Cardiac muscle cell (in vitro differentiated cells and primary cell): ENCODE measurements around the gene SH3BP5. TPM values are rescaled to one million over a fixed set of nuclear protein-coding genes. Genes with fewer than 3 reads are reported as not detected.

Experiments used
- DNase-seq, 2 donors: peaks; one replicate each; pipeline versions ENCODE4 v3.0.0 to v3.0.0-alpha.2; 2010 to 2017; ENCODE audit warnings: low read depth in 1 of 2, low spot score in 1 of 2
- H3K27ac ChIP-seq: fragments of 200-600 bp; sonication (generic); 2 replicates; pipeline ENCODE4 v1.5.1; 2016
- H3K27me3 ChIP-seq: fragments of 200-600 bp; sonication (generic); 2 replicates; pipeline ENCODE4 v1.6.0; 2016; ENCODE audit warnings: control low read depth
- H3K36me3 ChIP-seq: fragments of 200-600 bp; sonication (generic); 2 replicates; pipeline ENCODE4 v1.5.1; 2016; ENCODE audit warnings: control low read depth
- H3K4me1 ChIP-seq: fragments of 200-600 bp; sonication (generic); 2 replicates; pipeline ENCODE4 v1.8.1; 2017; ENCODE audit warnings: low read depth, mild to moderate bottlenecking, mixed run types
- H3K4me3 ChIP-seq: fragments of 200-600 bp; sonication (generic); 2 replicates; pipeline ENCODE4 v1.5.1; 2016; ENCODE audit warnings: mild to moderate bottlenecking
- H3K9me3 ChIP-seq: fragments of 200-600 bp; sonication (generic); 2 replicates; pipeline ENCODE4 v1.5.1; 2017; ENCODE audit warnings: low read depth, mild to moderate bottlenecking, control low read depth
- CTCF ChIP-seq: IDR thresholded peaks from 2 replicates; pipeline ENCODE4 v1.5.1; 2012; ENCODE audit warnings: low read depth, mild to moderate bottlenecking, low read length
- polyA plus RNA-seq: library from polyadenylated mRNA; unstranded; fragments of >200 nt; fragmentation: Nextera tagmentation; extraction: Ambion mirVana; gene quantifications from 2 replicates; pipeline ENCODE4 v1.2.1, GENCODE V29; 2016
- total RNA-seq: library from RNA; depleted of rRNA; stranded (reverse); fragments of >200 nt; gene quantifications from 2 replicates; pipeline ENCODE4 v1.2.3, GENCODE V29; 2016

SH3BP5 gene
- total and polyA plus RNA-seq, 2 experiments from 2014 or later = 10.6 to 18.5 TPM

- Histone ChIP-seq H3K27ac (no peak overlapping the region), H3K4me3 (no peak overlapping the region), H3K9me3 (no peaks in the 10 kb centered on the region), H3K4me1 (no peaks in the 10 kb centered on the region), H3K27me3 (no peaks in the 10 kb centered on the region), H3K36me3 (no peaks in the 10 kb centered on the region)
- TF ChIP-seq CTCF = no peak
- no peak for DNase-seq
Observed at GRCh38 chr3:15348246-15348645, 15.9 kb upstream of the SH3BP5 start.

GRCh38 chr3:15347737-15348110, 15.3 kb upstream of the SH3BP5 start:
- Histone ChIP-seq H3K27me3 (no peaks in the 10 kb centered on the region), H3K36me3 (no peaks in the 10 kb centered on the region), H3K4me3 (no peak overlapping the region), H3K9me3 (no peaks in the 10 kb centered on the region), H3K27ac (no peak overlapping the region), H3K4me1 (no peaks in the 10 kb centered on the region)
- TF ChIP-seq CTCF = no peak
- DNase-seq = no peak

GRCh38 chr3:15347063-15347736, 14.8 kb upstream of the SH3BP5 start:
- no peak for DNase-seq
- Histone ChIP-seq H3K9me3 (no peaks in the 10 kb centered on the region), H3K36me3 (no peaks in the 10 kb centered on the region), H3K4me3 (no peak overlapping the region), H3K27ac (no peak overlapping the region), H3K4me1 (no peaks in the 10 kb centered on the region), H3K27me3 (no peaks in the 10 kb centered on the region)
- TF ChIP-seq CTCF = no peak

GRCh38 chr3:15346516-15346915, 14.1 kb upstream of the SH3BP5 start:
- Histone ChIP-seq H3K4me1 (no peaks in the 10 kb centered on the region), H3K36me3 (no peaks in the 10 kb centered on the region), H3K27ac (no peak overlapping the region), H3K27me3 (no peaks in the 10 kb centered on the region), H3K9me3 (no peaks in the 10 kb centered on the region), H3K4me3 (no peak overlapping the region)
- no peak for DNase-seq
- no peak for TF ChIP-seq CTCF

GRCh38 chr3:15345608-15346137, 13.3 kb upstream of the SH3BP5 start:
- no peak for TF ChIP-seq CTCF
- Histone ChIP-seq H3K9me3 (no peaks in the 10 kb centered on the region), H3K36me3 (no peaks in the 10 kb centered on the region), H3K4me3 (no peak overlapping the region), H3K27me3 (no peaks in the 10 kb centered on the region), H3K27ac (no peak overlapping the region), H3K4me1 (no peaks in the 10 kb centered on the region)
- DNase-seq = no peak
